HepG2 (cell line): ENCODE results near the gene UBL4B. TPM values are rescaled to one million over a fixed set of nuclear protein-coding genes. Genes with fewer than 3 reads are reported as not detected.

ENCODE experiments used
- ATAC-seq: fragments of 200-7000 bp; cut with Tn5 transposase; 3 replicates; pipeline ENCODE4 v1.9.1; 2020; ENCODE audit warnings: mild to moderate bottlenecking, moderate library complexity
- BruUV-seq: library from RNA; stranded (reverse); fragments of 400-500 nt; replicated peaks from 2 replicates; lab custom pipeline; 2021; lab: Mats Ljungman, UMichigan
- CTCF ChIA-PET: fragments of 300-600 bp; formaldehyde crosslinking; extraction: SDS; loops from one replicate; lab custom pipeline; 2021; ENCODE audit warnings: low total read pairs, inconsistent platforms, low intra/inter-chr PET ratio; lab: Yijun Ruan, JAX
- POLR2A ChIA-PET: fragments of 350-600 bp; sonication (Branson Sonifier 250); formaldehyde crosslinking; loops from one replicate; lab custom pipeline; 2020; ENCODE audit warnings: antibody characterized with exemption, inconsistent platforms; lab: Yijun Ruan, JAX
- DNase-seq: peaks from one replicate; pipeline ENCODE4 v3.0.0-alpha.2; 2015; ENCODE audit warnings: low spot score
- FAIRE-seq: peaks from 3 replicates; lab custom pipeline; 2011; peaks lifted over from hg19 to GRCh38; lab: Jason Lieb, UNC
- H2AFZ ChIP-seq: one replicate; pipeline ENCODE4 v1.6.1; 2011; ENCODE audit warnings: low read length, inconsistent platforms
- H3K27ac ChIP-seq: fragments of 300-600 bp; 3 replicates; pipeline ENCODE4 v1.8.0; 2011; ENCODE audit warnings: mixed run types, mild to moderate bottlenecking, mixed read lengths, low read length, inconsistent platforms; ENCODE audit not compliant: insufficient read depth; ENCODE audit errors: extremely low read length
- H3K27me3 ChIP-seq, 2 experiments: fragments of 200-600 bp in 1 of 2; 2 replicates in 1 of 2; 3 replicates in 1 of 2; pipeline versions ENCODE4 v1.6.0 to v1.8.0; 2011; ENCODE audit warnings: low read length in 2 of 2, mild to moderate bottlenecking in 2 of 2, moderate library complexity in 2 of 2, inconsistent platforms in 1 of 2; ENCODE audit not compliant: insufficient read depth in 2 of 2, control insufficient read depth in 1 of 2
- H3K36me3 ChIP-seq, 2 experiments: fragments of 200-600 bp in 1 of 2; replicated peaks in 1 of 2; 2 replicates in 1 of 2; 3 replicates in 1 of 2; pipeline versions ENCODE4 v1.5.1 to v1.8.0; 2011; ENCODE audit warnings: low read length in 2 of 2, inconsistent platforms in 1 of 2; ENCODE audit not compliant: insufficient read depth in 2 of 2, control insufficient read depth in 1 of 2
- H3K4me1 ChIP-seq: 2 replicates; pipeline ENCODE4 v1.5.1; 2012; ENCODE audit warnings: low read length, inconsistent platforms; ENCODE audit not compliant: insufficient read depth
- H3K4me2 ChIP-seq: 2 replicates; pipeline ENCODE4 v1.6.0; 2011; ENCODE audit warnings: low read depth, low read length, inconsistent platforms
- H3K4me3 ChIP-seq, 3 experiments: fragments of 200-600 bp in 1 of 3; sonication (generic), shearing (Covaris generic) in 1 of 3; replicated peaks in 1 of 3; 2 replicates each; pipeline ENCODE4 v1.5.1; 2011 to 2016; ENCODE audit warnings: low read length in 3 of 3, inconsistent platforms in 2 of 3, low read depth in 2 of 3, mild to moderate bottlenecking in 2 of 3, control low read depth in 1 of 3, mixed read lengths in 1 of 3; ENCODE audit not compliant: insufficient read depth in 1 of 3
- H3K79me2 ChIP-seq: one replicate; pipeline ENCODE4 v1.6.1; 2011; ENCODE audit warnings: low read length, inconsistent platforms; ENCODE audit not compliant: insufficient read depth
- H3K9ac ChIP-seq: 2 replicates; pipeline ENCODE4 v1.6.0; 2011; ENCODE audit warnings: mild to moderate bottlenecking, low read depth, low read length, inconsistent platforms; ENCODE audit not compliant: insufficient read depth
- H3K9me3 ChIP-seq: 2 replicates; pipeline ENCODE4 v1.5.1; 2012; ENCODE audit warnings: mild to moderate bottlenecking, low read length
- H4K20me1 ChIP-seq: 2 replicates; pipeline ENCODE4 v1.6.0; 2011; ENCODE audit warnings: inconsistent platforms, mild to moderate bottlenecking, low read length, moderate library complexity; ENCODE audit not compliant: insufficient read depth
- BRCA1 ChIP-seq: sonication (generic); formaldehyde crosslinking; IDR thresholded peaks from 2 replicates; pipeline ENCODE4 v1.4.0; 2020; ENCODE audit warnings: missing genetic modification reagents
- JUND ChIP-seq: sonication (generic); formaldehyde crosslinking; IDR thresholded peaks from 2 replicates; pipeline ENCODE4 v1.8.0; 2022; ENCODE audit warnings: mild to moderate bottlenecking, missing genetic modification reagents
- MAF1 ChIP-seq: sonication (generic); formaldehyde crosslinking; IDR thresholded peaks from 2 replicates; pipeline ENCODE4 v1.5.0; 2020; ENCODE audit warnings: missing genetic modification reagents, borderline replicate concordance
- MLLT10 ChIP-seq: sonication (generic); formaldehyde crosslinking; IDR thresholded peaks from 2 replicates; pipeline ENCODE4 v1.4.0; 2020; ENCODE audit warnings: missing genetic modification reagents
- SAFB2 ChIP-seq: sonication (generic); formaldehyde crosslinking; IDR thresholded peaks from 2 replicates; pipeline ENCODE4 v1.5.1; 2020; ENCODE audit warnings: missing genetic modification reagents, low read depth, mild to moderate bottlenecking, borderline replicate concordance
- ZNF343 ChIP-seq: sonication (generic); formaldehyde crosslinking; IDR thresholded peaks from 2 replicates; pipeline ENCODE4 v1.4.0; 2020; ENCODE audit warnings: mild to moderate bottlenecking, missing genetic modification reagents
- ZNF431 ChIP-seq: sonication (generic); formaldehyde crosslinking; IDR thresholded peaks from 2 replicates; pipeline ENCODE4 v1.9.0; 2022; ENCODE audit warnings: missing genetic modification reagents, low read depth, mild to moderate bottlenecking, borderline replicate concordance
- ZNF562 ChIP-seq: sonication (generic); formaldehyde crosslinking; IDR thresholded peaks from 2 replicates; pipeline ENCODE4 v1.8.0; 2022; ENCODE audit warnings: missing genetic modification reagents, borderline replicate concordance
- ZNF615 ChIP-seq: sonication (generic); formaldehyde crosslinking; IDR thresholded peaks from 2 replicates; pipeline ENCODE4 v1.5.0; 2020; ENCODE audit warnings: mild to moderate bottlenecking, missing genetic modification reagents, borderline replicate concordance
- ZNF703 ChIP-seq: sonication (generic); formaldehyde crosslinking; IDR thresholded peaks from 2 replicates; pipeline ENCODE4 v1.5.1; 2020; ENCODE audit warnings: missing genetic modification reagents, mild to moderate bottlenecking, moderate library complexity, borderline replicate concordance
- WGBS: methylation state at CpG from one replicate; pipeline ENCODE4 v1.1.6; 2017; ENCODE audit warnings: low lambda C conversion rate; 5-methylcytosine and 5-hydroxymethylcytosine counted together
- in situ Hi-C: cut with HindIII; loops from 2 replicates; pipeline ENCODE4 v1.10.0; 2017; ENCODE audit warnings: low pct_unique_long_range_greater_than_20kb; ENCODE audit not compliant: extremely low pct_ligation_motif_present
- intact Hi-C: fragments of 100-400 bp; cut with micrococcal nuclease; formaldehyde crosslinking; loops from one replicate; pipeline ENCODE4 v1.10.0; 2022; ENCODE audit not compliant: unreplicated experiment
- polyA plus RNA-seq, 8 experiments: library from polyadenylated mRNA; depleted of rRNA in 3 of 8; stranded (reverse) in 7 of 8; unstranded in 1 of 8; fragments of >200 nt; fragmentation: Illumina TruSeq in 4 of 8; extraction: Trizol in 4 of 8; gene quantifications; 2 replicates each; pipeline versions ENCODE4 v1.2.1 to v1.2.3, GENCODE V29; 2011 to 2016; ENCODE audit warnings: low read depth in 4 of 8, missing spikeins in 1 of 8, mixed read lengths in 1 of 8; ENCODE audit not compliant: insufficient read depth in 1 of 8
- total RNA-seq, 5 experiments: library from RNA; depleted of rRNA; stranded (reverse); fragments of >200 nt; fragmentation: Illumina TruSeq; extraction: Trizol; gene quantifications; 2 replicates each; pipeline ENCODE4 v1.2.3, GENCODE V29; 2016; ENCODE audit warnings: low read depth in 1 of 5
- TF ChIP-seq, protein P1 (sequence below): IDR thresholded peaks from 2 replicates; pipeline ENCODE4 v1.6.1; 2016; ENCODE audit warnings: low read depth, missing genetic modification reagents, missing compliant biosample characterization
- TF ChIP-seq, protein P2 (sequence below): sonication (generic); formaldehyde crosslinking; IDR thresholded peaks from 2 replicates; pipeline ENCODE4 v1.4.0; 2020; ENCODE audit warnings: missing genetic modification reagents
- TF ChIP-seq, protein P3 (sequence below): sonication (generic); formaldehyde crosslinking; IDR thresholded peaks from 2 replicates; pipeline ENCODE4 v1.8.0; 2022; ENCODE audit warnings: mild to moderate bottlenecking, missing genetic modification reagents, moderate library complexity
- TF ChIP-seq, protein P4 (sequence below): sonication (generic); formaldehyde crosslinking; IDR thresholded peaks from 2 replicates; pipeline ENCODE4 v1.4.0; 2020; ENCODE audit warnings: missing genetic modification reagents, mild to moderate bottlenecking, borderline replicate concordance

UBL4B gene
- total and polyA plus RNA-seq, 2 of the 13 experiments (the other 11 are each of a cell fraction or from before 2014, with no cell fraction given): not detected

DNA sequence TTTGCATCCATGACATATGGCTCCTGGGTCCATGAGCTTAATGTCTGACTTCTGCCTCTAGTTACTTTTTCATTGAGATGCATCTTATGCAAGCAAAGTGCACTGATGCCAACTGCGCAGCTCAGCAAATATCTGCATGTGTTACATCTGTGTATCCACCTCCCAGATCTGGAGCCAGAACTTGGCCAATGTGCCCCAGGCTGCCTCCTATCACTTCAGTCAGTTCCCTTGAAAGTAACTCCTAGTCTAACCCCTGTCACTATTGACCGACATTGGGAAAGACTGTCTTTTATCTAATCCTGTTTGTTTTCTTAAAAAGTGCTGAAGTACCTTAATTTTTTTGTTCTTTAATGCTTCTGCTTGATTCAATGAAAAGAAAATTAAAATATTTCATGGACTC lies 19.3 kb upstream of the UBL4B start:
- no peaks in the 10 kb centered on the region for H3K9me3 ChIP-seq
- no TSS peak for BruUV-seq
- DNase-seq: no peak
- no peak overlapping the region for H3K27ac ChIP-seq
- peaks cover 15% of the 10 kb centered on the region for H3K4me1 ChIP-seq
- no peak for TF ChIP-seq ZNF703 (CRISPR knock-in tag)
- no peak for TF ChIP-seq ZNF615
- TF ChIP-seq SAFB2: no peak
- TF ChIP-seq ZNF431: no peak
- no peak for TF ChIP-seq BRCA1 (CRISPR knock-in tag)
- TF ChIP-seq, protein P1, sequence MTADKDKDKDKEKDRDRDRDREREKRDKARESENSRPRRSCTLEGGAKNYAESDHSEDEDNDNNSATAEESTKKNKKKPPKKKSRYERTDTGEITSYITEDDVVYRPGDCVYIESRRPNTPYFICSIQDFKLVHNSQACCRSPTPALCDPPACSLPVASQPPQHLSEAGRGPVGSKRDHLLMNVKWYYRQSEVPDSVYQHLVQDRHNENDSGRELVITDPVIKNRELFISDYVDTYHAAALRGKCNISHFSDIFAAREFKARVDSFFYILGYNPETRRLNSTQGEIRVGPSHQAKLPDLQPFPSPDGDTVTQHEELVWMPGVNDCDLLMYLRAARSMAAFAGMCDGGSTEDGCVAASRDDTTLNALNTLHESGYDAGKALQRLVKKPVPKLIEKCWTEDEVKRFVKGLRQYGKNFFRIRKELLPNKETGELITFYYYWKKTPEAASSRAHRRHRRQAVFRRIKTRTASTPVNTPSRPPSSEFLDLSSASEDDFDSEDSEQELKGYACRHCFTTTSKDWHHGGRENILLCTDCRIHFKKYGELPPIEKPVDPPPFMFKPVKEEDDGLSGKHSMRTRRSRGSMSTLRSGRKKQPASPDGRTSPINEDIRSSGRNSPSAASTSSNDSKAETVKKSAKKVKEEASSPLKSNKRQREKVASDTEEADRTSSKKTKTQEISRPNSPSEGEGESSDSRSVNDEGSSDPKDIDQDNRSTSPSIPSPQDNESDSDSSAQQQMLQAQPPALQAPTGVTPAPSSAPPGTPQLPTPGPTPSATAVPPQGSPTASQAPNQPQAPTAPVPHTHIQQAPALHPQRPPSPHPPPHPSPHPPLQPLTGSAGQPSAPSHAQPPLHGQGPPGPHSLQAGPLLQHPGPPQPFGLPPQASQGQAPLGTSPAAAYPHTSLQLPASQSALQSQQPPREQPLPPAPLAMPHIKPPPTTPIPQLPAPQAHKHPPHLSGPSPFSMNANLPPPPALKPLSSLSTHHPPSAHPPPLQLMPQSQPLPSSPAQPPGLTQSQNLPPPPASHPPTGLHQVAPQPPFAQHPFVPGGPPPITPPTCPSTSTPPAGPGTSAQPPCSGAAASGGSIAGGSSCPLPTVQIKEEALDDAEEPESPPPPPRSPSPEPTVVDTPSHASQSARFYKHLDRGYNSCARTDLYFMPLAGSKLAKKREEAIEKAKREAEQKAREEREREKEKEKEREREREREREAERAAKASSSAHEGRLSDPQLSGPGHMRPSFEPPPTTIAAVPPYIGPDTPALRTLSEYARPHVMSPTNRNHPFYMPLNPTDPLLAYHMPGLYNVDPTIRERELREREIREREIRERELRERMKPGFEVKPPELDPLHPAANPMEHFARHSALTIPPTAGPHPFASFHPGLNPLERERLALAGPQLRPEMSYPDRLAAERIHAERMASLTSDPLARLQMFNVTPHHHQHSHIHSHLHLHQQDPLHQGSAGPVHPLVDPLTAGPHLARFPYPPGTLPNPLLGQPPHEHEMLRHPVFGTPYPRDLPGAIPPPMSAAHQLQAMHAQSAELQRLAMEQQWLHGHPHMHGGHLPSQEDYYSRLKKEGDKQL (CRISPR knock-in tag): no peak
- TF ChIP-seq, protein P2, sequence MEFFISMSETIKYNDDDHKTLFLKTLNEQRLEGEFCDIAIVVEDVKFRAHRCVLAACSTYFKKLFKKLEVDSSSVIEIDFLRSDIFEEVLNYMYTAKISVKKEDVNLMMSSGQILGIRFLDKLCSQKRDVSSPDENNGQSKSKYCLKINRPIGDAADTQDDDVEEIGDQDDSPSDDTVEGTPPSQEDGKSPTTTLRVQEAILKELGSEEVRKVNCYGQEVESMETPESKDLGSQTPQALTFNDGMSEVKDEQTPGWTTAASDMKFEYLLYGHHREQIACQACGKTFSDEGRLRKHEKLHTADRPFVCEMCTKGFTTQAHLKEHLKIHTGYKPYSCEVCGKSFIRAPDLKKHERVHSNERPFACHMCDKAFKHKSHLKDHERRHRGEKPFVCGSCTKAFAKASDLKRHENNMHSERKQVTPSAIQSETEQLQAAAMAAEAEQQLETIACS (CRISPR knock-in tag): no peak
- TF ChIP-seq, protein P3, sequence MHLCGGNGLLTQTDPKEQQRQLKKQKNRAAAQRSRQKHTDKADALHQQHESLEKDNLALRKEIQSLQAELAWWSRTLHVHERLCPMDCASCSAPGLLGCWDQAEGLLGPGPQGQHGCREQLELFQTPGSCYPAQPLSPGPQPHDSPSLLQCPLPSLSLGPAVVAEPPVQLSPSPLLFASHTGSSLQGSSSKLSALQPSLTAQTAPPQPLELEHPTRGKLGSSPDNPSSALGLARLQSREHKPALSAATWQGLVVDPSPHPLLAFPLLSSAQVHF (CRISPR knock-in tag): no peak
- TF ChIP-seq, protein P4, sequence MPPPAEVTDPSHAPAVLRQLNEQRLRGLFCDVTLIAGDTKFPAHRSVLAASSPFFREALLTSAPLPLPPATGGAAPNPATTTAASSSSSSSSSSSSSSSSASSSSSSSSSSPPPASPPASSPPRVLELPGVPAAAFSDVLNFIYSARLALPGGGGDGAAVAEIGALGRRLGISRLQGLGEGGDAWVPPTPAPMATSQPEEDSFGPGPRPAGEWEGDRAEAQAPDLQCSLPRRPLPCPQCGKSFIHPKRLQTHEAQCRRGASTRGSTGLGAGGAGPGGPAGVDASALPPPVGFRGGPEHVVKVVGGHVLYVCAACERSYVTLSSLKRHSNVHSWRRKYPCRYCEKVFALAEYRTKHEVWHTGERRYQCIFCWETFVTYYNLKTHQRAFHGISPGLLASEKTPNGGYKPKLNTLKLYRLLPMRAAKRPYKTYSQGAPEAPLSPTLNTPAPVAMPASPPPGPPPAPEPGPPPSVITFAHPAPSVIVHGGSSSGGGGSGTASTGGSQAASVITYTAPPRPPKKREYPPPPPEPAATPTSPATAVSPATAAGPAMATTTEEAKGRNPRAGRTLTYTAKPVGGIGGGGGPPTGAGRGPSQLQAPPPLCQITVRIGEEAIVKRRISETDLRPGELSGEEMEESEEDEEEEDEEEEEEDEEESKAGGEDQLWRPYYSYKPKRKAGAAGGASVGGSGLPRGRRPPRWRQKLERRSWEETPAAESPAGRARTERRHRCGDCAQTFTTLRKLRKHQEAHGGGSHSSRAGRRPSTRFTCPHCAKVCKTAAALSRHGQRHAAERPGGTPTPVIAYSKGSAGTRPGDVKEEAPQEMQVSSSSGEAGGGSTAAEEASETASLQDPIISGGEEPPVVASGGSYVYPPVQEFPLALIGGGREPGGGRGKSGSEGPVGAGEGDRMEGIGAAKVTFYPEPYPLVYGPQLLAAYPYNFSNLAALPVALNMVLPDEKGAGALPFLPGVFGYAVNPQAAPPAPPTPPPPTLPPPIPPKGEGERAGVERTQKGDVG (CRISPR knock-in tag): no peak
- no peak for TF ChIP-seq MLLT10
- TF ChIP-seq MAF1 (CRISPR knock-in tag): no peak
- no peak for TF ChIP-seq ZNF343 (CRISPR knock-in tag)
- TF ChIP-seq JUND (CRISPR knock-in tag): no peak
- TF ChIP-seq ZNF562: no peak
- intact Hi-C loops: no loop called here
- no peak overlapping the region for H2AFZ ChIP-seq
- H3K36me3 ChIP-seq: no peaks in the 10 kb centered on the region
- no peak overlapping the region for H3K4me3 ChIP-seq
- ATAC-seq: no peak
- ChIA-PET CTCF (no interaction called here), POLR2A (no interaction called here)
- no peaks in the 10 kb centered on the region for H3K79me2 ChIP-seq
- H4K20me1 ChIP-seq: no peaks in the 10 kb centered on the region
- H3K27me3 ChIP-seq: peaks cover 5 to 16% of the 10 kb centered on the region in 2 experiments; a peak in 4 of 5 replicates
- WGBS: 0% methylated on average over 2 of the region's 2 CpGs
- no peak overlapping the region for H3K4me2 ChIP-seq
- no peak for FAIRE-seq
- no peak overlapping the region for H3K9ac ChIP-seq
- in situ Hi-C loops: no loop called here
